HG02571 (cell line): ENCODE measurements around the gene ACVR1B.

Experiments used
- ATAC-seq: cut with Tn5 transposase; IDR thresholded peaks from one replicate; pipeline ENCODE4 v1.9.1; 2021; ENCODE audit warnings: mild to moderate bottlenecking, moderate library complexity; ENCODE audit not compliant: unreplicated experiment

Gene ACVR1B

DNA sequence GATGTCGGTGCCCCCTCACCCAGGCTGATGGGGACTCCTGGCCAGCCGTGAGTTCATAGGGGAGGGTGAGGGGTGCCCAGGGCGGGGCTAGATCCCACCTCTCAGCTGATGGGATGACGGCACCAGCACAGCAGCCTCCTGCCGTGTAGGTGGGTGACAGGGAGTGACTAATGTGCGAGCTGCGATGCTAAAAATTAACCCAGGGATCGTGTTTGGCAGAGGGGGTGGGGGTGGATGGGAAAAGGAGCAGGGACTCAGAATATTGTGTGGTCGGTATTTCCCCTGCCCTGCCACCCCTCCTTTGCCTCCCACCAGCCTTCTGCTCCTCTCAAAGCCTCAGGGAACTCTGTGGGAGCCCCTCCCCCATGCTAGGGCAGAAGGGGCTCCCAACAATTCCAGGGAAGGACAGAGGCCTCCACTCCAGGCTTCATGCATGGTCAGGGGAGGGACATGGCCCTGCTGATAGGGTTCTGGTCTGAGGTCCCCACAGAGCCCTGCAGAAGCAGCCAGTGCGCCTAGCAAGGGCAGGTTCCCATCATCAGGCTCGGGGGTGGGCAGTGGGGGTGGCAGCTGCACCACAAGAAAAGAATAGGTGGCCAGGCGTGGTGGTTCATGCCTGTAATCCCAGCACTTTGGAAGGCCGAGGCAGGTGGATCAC lies 67.7 kb downstream of the ACVR1B start:
- ATAC-seq: no peak

DNA sequence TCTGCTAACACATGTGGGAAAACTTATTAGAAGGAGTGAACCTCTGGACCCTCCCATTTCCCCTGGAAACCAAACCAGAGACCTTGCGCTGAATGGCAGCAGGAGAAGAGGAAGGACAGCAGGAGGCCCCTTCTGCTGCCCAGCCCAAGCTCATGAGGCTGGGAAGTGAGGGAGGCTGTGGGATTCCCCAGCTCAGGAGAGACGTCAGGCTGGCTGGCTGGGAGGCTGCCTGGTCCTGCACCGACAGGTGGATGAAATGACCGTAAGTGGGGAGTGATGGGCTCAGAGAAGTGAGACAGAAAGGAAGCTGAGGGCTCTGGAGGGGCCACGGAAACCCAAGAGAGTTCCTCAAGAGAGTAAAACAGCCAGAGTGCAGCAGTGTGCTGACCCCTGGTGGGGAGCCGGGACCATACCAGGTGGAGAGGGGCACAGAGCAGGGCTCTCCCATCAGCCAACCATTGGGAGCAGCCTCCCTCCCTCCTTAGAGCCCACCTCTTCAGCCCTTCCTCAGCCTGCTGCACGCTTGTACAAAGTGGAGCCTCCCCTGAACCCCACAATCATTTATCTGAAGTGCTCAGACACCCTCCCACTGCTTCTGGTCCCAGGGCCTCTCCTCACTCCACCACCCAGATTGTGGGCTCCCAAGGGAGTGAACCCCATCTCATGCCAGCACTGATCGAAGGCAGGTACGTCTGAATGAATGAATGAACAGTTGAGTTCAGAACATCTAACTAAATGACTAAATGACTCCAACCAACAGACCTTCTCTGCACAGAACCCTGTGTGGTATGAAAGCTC lies 69.2 kb downstream of the ACVR1B start:
- ATAC-seq: no peak

DNA sequence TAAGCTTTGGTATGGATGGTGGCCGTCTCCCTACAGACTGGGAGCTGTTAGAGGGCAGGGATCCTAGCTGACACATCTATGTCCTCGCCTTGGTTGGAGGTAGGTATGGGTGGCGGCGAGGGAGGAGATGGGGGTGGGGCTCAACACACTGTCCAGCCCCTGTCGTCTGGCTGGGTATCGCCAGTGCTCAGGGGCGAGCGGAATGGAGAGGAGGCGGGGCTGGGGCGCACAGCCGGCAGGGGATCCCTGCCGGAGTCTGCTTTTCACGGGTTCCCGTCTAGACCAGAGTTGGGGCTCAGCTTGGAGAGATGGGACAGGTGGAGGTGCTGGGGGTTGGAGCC lies 71.3 kb downstream of the ACVR1B start:
- no peak for ATAC-seq

DNA sequence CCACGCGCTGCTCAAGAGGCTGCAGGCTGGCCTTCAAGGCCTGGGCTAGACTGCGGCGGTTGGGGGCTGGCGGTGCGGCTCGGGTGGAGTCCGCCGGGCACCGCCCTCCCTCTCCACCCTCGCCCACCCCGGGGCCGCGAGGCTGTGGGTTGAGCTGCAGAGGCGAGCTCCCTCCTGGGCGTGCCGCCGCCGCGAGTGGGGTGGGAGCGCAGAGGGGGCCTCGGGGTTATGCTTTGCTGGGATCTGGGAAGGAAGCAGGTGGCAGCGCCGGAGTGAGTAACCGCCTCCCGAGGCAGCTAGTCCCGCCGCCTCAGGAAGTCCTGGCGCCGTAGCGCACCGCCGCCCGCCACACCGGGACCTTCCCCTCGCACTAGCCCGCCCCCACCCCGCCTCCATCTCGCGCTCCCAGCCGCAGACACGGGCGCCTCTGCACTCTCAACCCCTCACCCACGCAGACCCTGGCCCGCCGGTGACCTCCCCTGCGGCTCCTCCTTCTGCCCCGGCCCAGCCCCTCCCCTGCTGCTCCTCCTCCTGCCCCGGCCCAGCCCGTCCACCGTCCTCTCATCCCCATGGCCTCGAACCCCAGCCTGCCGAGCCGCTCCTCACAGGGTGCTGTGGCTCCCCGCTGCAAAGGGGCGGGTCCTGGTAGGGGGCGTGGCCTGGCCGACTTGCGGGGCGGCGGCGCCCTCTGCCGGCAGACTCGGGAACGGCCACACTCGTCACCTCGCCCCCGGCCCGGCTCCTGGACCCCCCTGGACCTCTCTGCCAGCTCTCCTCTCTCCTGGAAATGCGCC lies 71.9 kb downstream of the ACVR1B start:
- no peak for ATAC-seq

DNA sequence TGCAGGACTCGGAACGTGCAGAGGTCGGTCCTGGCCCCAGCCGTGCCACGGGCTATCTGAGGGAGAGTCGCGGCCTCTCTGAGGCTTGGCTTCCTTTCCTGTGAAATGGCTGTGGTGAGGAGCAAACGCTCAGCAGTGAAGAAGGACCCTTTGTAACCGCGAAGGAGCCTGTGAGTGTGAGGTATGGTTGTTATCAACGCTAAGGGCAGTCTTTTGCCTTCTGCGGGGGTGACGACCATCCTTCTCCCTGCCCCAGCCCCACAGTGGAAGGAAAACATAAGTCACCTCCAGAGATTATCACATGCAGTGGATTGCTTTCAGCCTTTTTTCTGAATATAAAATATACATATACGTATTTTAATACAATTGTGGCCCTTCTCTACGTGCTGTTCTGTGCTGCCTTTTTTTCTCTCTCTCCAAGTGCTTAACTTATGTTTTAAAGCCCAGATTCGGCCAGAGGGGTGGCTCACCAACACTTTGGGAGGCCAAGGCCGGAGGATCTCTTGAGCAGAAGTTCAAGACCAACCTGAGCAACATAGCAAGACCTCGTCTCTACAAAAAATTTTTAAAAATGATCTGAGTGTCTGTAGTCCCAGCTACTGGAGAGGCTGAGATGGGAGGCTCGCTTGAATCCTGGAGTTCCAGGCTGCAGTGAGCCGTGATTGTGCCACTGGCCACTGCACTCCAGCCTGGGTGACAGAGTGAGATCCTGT lies 72.6 kb downstream of the ACVR1B start:
- ATAC-seq: no peak

DNA sequence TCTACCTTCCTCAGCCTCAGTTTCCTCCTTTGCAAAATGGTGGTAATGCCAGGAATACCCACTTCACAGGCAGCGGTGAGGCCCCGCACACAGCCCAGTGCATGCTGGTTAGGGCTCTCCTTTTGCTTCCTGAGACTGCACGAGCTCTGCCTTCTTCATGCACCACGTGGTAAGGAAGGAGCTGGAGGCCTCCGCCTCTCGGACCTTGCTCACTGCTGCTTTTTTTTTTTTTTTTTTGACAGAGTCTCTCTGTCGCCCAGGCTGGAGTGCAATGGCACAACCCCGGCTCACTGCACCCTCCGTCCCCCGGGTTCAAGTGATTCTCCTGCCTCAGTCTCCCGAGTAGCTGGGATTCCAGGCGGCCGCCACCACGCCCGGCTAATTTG lies 73.3 kb downstream of the ACVR1B start:
- no peak for ATAC-seq

DNA sequence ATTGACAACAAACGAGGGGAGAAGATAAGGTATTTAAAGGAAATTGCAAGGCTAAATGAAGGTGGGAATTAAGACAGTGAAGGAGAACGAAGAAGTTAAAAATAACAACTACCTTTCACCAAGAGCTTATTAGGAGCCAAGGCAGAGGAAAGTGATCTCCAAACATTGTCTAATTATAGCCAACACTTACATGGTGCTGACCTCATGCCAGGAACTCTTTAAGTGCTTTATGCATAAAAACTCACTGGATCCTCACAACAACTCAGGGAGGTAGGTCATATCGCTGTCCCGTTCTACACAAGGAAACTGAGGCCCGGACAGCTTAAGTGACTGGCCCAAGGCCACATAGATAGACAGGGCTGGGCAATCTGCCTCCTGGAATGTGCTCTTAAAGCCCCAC lies 74.8 kb downstream of the ACVR1B start:
- ATAC-seq: no peak

DNA sequence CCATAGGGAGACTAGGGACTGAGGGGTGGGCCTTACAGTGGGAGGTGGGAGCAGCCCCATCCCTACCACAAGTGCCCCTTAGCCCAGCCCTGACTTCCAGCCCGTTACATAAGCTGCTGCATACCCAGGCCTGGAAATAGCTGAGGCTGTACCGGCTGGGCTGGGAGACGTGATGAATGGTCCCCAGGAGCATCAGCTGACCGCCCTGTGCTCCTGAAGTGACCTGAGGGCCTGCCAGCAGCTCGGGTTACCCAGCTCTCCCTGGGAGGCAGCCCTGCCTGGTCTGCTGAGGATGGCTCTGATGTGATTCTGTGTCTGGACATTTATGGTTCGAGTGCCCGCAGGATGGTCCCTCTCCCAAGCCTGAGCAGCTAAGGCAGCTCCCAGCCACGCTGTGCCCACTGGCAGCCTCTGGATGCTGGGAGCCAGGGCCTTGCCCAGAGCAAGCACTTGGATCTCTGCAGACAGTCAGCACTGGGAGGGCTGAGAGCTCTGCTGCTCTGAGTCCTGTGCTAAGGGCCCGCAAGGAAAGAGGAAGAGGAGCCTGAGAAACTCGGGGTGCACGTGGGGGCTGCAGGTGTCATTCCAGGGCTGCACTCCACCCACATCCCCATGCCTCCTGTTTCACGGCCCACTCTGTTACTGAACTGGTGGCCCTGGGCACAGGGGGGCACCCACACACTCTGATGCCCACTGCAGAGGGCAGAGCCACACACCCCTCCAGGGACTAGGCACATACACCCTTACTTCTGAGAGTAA lies 75.8 kb downstream of the ACVR1B start:
- ATAC-seq: no peak

DNA sequence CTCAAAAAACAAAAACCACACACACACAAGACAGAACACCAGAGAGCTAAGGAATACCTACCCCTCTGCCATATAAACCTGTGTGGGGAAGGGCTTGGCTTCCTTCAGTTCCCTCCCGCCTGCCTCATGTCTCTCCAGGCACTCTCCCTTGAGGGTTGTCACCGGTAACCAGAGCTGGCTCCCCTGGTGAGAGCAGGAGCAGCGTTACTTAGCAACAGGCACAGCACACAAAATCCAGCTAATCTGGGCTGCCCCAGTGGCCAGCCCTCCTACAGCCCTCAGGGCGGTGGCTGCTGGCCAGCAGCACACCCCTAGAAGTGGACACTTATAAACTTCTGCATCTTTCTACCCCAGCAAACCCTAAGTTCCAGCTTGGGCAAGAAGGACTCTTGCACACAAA lies 78.2 kb downstream of the ACVR1B start:
- no peak for ATAC-seq

DNA sequence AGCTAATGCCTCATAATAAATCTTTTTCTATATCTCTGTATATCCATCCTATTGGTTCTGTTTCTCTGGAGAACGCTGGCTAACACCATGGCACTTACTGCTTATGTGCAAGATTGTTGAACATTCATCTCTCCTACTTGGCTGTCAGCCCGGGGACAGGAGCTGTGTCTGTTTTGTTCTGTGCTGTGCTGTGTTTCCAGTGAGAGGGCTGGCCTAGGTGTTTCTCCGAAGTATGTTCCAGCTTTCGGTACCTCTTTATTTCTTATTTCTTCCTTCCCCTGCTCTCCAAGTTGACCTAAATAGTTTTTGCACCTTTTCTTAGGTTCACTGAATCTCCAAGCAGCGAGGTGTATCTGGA lies 80.9 kb downstream of the ACVR1B start:
- no peak for ATAC-seq

DNA sequence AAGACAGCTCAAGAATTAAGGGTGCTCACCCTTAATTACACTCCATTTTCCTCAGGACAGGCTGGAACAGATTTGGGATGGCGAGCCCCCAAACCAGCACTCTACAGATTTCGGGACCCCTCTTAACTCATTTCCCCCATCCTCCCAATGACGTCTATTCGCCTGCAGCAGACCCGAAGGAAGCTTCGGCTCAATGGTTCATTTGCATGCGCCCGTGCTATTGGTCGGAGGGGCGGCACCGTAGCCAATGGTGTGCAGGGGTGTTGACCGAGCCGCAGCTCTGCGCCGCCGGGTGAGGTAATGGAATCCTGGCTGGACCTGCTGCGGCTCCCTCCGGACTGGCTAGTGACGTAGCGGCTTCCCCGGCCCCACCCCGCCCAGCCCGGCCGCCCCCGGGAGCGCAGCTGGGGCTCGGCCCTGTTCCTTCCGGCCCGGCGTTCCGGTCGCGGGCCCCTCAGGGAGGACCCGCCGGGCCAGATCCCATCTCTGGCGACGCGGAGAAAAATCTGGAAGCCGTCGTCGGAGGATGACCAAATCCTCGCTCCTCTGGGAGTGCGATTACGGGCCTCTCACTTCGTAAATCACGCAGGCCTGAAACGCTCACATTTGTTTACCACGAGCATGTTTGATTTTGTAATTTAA lies 81.4 kb downstream of the ACVR1B start:
- ATAC-seq: peak; percentile 91

DNA sequence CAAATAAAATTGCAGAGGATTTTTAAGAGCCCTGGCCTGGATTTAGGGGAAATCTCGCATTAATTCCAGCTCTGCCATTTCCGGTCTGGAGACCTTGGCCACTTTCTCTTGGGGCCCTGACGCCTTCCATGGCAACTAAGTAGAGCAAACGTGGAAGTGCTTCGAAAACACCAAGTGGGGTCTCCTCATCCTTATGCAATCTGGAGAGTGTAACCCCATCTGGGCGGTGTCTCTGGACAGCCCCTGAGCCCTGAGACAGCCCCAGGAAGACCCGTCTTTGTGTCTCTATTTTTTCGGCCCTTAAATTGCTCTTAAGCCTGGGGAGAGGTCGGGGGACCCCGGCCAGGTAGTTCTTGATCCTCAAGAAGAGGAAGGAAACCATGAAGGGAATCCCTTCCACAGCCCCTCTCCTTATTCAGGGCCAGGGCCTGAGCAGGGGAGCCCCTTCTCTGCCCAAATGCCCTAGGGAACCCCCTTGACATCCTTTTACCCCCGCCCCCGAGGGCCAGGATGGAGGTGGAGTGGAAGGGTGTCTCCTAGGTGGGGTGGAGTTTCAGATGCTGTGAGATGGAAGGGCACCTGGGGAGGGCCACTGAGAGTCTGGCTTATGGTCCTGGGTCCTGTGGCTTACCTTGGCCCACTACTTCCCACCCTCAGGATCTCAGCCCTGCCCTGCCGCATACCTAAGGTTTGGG lies 82.1 kb downstream of the ACVR1B start:
- ATAC-seq: no peak

DNA sequence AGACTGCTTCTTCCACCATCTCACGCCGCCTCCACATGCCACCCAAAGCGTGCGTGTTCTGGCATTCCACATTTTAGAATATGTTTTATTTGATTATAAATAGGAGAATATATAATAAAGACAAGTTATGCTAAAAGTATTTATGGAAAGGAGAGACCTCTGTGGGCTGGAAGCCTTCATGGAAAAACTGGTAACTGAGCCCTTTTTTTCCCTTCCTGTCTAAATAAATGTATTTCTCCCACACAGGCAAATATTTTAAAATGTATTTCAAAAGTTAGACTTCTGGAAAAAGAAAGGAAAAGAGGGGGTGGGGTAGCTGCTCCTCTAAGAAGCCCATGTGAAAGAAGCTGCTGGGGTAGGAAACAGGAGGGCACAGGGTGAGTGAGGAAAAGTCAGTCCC lies 83.7 kb downstream of the ACVR1B start:
- ATAC-seq: no peak

DNA sequence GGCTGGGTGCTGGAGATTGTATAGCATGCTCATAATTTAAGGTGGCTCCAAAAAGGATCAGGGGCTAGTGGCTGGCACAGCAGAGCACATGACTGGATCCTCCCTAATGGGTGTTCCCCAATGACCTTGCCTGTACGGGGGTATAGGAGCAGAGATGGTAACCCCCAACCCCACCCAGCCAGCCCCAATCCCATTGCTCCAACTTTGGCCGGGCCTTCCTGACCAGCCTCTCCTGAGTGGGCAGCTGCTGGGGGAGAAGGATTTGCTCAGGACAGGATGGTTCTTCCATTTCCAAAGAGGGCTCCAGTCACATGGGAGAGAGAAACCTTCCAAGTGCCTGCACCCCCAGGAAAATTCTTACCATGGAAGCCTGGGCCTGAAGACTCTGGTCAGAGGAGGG lies 84.4 kb downstream of the ACVR1B start:
- no peak for ATAC-seq

DNA sequence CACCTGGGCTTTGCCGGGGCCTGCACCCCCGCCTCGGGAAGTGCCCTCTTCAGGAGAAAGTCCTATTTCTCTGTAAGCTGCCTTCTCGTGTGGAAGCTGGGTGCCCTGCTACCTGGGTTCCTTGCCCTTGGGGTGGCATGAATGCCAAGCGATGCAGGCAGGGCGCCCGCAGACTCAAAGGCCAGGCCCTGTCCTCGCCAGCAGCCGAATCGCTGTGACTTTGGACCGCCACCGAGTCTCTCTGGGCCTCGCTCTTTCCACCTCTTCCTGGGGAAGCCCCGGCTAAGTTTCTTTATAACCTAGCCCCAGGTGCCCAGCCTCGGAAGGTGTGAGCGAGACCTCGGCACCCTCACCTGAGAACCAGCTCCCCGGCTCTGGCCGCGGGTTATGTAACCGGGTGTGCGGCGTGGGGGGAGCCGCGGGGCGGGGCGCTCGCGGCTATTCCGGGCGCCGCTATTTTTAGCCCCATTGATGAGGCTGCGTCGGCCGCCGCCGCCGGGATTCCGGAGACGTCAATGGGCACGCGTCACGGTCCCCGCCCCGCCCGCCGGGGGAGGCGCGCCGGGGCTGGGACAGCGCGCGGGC lies 85.2 kb downstream of the ACVR1B start:
- peak; percentile 39 for ATAC-seq

DNA sequence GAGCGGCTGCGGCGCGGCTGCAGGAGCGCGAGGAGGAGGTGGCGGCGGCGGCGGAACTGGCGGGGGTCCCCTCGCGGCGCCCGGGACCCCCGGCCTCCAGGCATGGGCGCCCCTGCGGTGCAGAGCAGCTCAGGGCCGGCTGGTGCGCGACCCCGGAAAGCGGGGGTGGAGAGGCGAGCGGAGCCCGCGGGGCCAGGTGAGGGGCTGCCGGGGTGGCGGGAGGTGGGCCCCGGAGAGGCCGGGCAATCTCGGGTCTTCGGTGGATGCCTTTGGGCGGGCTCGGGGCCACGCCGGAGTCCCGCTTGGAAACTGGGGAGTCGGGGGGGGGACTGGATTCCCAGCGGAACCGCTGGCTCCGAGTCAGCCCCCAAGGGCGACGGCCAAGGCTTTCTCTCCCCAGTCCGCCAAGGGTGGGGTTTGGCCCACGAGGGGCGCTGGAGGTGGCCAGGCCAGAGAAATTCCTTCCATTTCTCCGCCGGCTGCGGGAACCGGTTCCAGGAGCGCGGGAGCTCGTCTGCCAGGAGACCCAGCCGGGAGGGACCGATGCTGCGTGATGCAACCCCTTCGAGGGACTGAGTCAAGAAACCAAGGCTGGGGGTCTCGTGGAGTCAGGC lies 85.9 kb downstream of the ACVR1B start:
- ATAC-seq: no peak

DNA sequence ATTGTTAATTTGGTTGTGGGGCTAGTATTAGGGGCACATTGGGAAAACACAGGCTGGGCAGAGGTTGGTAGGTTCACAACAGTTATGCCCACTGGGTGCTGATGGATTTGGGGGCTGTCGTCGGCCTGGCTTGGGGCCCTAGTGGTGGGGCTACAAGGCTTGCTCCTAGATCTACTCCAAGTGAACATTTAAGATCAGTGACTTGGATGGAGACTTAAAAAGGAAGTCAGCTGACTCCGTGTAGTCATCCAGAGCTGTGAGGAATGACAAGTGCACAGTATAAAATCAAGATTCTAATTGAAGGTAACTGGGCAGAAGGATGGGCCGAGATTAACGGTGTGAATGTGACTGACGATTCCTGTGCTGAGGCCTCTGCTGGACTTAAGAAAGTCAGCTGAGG lies 86.9 kb downstream of the ACVR1B start:
- ATAC-seq: no peak

DNA sequence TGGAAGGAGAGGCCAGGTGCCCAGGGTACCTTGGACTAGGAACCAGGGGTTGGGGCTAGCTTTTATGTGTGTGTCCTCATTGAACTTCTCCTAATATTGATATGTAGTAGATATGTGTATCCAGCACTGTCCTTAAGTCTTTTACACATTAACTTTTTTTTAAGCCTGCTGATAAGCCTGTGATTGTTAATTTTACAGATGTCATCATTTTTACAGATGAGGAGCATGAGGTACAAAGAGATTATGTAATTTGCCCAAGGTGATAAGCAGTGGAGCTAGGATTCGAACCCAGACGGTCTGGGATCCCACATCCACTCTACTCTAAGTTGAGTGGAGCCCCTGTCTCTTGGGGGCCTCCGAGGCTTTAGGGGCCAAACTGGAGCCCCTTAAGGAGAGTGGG lies 89.5 kb downstream of the ACVR1B start:
- no peak for ATAC-seq

DNA sequence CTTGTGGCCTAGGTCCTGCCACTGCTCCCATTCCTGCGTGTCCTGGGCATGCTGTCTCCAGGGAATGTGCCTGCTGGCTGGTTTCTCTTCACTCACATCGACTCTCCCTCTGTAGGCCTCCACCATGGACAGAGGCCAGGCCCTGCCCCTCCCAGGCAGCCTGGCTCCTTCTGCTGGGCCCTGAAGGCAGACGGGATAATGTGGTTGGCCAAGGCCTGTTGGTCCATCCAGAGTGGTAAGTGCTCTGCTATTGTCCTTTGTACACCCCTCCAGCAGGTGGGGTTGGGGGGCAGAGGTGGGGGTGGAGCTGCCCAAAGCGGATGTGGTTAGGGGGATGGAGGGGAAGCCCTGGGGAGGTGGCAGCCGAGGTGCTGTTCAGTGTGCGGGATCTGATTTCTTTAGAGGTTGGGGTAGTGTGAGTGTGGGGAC lies 90.2 kb downstream of the ACVR1B start:
- no peak for ATAC-seq
